Activated CD4-positive, CD25-positive, alpha-beta regulatory T cell treated with anti-CD3 and anti-CD28 coated beads, Interleukin-2, amount 50 U/mL, for 72 hours (primary cell): ENCODE results near the gene DTX1.

Experiments used
- DNase-seq: peaks from one replicate; pipeline ENCODE4 v3.0.0; 2021

The DTX1 gene

GRCh38 chr12:113056381-113056630, 224 bp upstream of the DTX1 start:
- DNase-seq = no peak

DNA sequence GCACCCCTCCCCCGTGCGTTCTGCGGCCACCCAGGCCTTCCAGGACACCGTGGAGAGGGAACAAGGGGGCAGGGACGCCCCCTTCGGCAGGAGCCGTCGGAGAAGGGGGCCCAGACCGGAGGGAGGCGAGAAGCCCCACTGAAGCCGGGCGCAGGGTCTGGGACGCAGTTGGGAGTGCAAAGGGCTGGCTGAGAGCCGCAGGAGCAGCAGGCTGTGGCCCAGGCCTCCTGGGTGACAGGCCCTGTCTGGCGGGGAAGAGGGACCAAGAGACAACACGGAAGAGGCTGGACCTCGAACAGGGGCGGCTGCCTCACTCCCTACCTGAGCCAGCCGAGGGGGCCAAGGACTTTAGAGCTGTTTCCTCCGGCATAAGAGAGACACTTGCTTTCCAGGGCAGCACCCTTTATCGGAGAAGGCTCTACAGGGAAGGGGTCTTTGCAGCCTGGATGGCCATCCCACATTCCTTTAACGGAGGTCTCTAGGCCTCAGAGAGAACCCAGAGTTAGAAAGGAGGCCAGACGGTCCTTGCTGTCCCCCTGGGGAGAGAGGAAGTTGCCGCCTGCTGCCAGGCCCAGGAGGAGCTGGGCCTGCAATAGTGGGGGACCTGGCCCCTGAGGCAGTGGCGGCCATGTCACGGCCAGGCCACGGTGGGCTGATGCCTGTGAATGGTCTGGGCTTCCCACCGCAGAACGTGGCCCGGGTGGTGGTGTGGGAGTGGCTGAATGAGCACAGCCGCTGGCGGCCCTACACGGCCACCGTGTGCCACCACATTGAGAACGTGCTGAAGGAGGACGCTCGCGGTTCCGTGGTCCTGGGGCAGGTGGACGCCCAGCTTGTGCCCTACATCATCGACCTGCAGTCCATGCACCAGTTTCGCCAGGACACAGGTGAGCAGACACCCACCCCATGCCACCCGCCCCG, 1.3 kb downstream of the DTX1 start:
- DNase-seq = no peak

DNA sequence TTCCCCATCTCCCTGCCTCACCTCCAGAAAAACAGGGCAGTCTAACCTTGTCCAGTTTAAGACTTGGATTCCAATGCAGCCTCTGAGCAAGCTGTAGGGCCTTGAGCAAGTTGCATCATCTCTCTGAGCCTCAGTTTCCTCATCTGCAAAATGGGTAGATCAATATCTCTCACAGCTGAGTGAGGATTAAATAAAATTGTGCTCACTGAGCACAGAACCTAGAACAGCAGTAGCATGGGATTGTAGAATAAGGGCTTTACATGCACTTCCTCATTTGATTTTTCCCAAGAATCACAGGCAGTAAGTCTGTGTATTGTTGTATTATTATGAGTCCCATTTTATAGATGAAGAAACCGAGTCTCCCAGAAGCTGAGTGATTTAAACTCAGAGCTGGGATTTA, 2.0 kb downstream of the DTX1 start:
- DNase-seq = no peak

DNA sequence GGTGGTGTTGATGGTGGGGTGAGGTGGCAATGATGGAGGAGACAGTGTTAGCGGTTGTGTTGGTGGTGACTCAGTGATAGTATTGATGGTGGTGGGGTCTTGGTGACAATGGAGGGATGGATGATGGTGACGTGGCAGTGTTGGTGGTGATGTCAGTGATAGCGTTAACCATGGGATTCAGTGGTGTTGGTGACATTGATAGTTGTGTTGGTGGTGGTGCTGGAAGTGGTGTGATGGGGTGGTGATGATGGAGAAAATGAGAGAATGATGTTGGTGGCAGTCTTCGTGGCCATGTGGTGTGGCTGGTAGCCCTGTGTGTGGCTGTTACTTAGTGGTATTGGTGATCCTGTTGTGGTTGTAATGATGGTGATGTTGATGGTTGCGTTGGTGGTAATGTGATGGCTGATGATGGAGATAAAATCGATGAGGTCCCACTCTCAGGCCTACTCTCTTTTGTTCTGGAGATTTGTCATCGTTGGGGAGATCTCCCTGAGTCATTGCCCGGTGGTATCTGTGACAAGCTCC, 2.6 kb downstream of the DTX1 start:
- DNase-seq = no peak

- no peak for DNase-seq
Measured at GRCh38 chr12:113060336-113060960, 3.9 kb downstream of the DTX1 start.

DNA sequence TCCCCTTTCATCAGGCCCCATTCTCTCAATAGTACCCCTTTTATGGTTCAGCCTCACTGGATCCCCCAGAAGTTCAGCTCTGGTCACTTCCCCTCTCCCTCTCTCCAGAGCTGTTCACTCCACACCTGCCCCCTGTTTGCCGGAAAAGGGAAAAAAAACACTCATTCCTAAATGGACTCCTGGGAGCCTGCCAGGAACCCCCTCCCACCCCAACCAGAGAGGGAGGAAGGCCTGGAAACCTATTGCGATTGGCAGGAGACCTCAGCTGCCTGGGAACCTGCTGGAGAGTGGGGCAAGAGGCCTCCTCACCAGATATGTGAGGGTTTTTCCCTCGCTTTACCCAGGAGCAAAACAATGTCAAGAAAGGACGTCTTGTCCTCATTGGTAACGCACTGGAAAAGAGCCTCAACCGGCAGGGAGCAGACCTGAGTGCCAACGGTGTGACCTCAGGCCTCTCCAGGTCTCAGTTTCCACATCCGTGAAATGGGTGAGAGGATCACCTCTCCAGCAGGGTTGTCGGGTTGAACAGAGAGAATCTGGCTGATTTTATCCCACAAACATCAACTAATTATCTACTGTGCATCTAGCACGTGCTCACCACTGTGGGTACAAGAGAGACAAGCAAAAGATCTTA, 4.6 kb downstream of the DTX1 start:
- DNase-seq = no peak

DNA sequence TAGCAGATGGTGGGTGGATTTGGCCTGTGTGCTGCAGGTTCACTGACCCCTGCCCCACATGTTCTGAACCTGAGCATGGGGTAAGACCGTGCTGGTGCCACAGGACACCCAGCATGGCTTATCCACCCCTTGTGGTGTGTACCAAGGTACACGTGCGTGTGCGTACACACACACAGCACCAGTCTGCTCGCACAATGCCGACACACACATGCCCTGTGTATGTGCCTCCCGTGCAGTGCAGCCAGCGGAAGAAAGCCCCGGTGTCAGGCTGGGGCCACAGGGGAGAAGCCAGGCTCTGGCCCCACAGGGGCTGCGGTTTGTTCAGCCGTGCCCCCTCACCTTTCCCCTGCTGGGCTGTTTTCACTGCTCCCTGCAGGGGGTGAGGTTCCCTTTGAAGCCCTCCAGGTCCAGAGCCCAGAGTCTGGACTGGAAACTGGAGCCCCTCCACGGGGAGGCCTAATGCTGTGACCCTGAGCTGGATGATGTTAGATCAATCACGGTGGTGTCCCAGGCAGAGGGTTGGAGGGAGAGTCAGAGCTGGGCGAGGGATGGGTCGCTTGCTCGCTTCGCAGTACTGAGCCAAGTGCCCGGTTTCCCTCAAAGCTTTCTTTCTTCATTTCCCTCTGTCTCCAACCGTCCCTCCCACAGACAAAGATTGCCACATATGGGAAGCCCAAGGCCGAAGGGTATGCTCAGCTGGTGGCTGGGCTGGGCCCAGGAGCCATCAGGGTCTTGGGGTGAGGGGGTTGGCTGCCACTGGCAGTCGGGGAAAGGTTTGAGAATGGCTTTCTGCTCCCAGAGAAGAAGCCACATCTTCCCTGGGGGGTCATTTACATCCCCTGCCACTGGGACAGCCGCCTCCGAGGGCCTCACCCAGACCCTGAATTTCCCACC, 6.2 kb downstream of the DTX1 start:
- DNase-seq = no peak

DNA sequence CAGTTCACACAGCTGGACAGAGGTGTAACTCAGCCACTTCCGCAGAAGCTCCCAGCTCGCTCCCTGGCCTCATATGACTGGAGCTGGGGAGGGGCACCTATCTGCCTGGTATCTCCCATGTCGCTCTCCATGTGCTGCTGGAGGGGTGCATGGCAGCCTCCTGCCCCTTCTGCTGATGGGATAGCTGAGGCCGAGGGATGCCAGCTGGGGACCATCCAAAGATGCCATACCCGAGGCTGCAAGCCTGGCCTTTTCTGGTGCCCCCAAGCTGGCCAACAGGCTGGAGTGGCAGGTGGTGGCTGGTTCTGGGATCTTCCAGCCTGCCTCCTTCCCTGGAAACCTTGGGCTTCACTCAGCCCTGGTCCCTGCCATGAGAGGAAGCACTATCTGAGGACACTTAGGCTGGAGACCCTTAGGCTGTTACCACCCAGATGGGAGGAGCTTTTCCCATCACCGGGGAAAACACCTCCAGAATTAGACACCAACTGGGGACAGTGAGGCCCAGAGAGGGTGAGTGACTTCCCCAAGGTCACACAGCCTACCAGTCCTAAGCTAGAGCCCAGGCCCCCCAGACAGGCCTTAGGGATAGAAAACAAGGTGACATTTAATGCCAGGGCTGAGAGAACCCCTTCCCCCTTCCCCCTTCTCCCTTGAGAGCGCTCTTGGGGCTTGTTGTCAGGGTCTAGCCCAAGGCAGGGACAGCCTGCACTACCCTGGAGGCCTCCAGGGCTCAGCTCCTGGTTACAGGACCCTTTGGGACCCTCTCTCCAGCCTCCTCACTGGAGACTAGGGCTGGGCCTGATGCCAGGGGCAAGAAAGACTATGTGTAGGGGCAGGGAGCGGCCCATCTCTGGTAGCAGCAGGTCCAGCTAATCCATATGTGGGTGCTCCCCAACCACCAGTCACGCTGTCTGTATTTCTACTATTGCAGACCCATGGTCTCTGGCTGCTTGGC, 7.1 kb downstream of the DTX1 start:
- DNase-seq = no peak

- no peak for DNase-seq
Measured at GRCh38 chr12:113064395-113065125, 8.0 kb downstream of the DTX1 start.

- no peak for DNase-seq
Measured at GRCh38 chr12:113065126-113066007, 8.8 kb downstream of the DTX1 start.

- DNase-seq = no peak
Measured at GRCh38 chr12:113066813-113067400, 10.4 kb downstream of the DTX1 start.

DNA sequence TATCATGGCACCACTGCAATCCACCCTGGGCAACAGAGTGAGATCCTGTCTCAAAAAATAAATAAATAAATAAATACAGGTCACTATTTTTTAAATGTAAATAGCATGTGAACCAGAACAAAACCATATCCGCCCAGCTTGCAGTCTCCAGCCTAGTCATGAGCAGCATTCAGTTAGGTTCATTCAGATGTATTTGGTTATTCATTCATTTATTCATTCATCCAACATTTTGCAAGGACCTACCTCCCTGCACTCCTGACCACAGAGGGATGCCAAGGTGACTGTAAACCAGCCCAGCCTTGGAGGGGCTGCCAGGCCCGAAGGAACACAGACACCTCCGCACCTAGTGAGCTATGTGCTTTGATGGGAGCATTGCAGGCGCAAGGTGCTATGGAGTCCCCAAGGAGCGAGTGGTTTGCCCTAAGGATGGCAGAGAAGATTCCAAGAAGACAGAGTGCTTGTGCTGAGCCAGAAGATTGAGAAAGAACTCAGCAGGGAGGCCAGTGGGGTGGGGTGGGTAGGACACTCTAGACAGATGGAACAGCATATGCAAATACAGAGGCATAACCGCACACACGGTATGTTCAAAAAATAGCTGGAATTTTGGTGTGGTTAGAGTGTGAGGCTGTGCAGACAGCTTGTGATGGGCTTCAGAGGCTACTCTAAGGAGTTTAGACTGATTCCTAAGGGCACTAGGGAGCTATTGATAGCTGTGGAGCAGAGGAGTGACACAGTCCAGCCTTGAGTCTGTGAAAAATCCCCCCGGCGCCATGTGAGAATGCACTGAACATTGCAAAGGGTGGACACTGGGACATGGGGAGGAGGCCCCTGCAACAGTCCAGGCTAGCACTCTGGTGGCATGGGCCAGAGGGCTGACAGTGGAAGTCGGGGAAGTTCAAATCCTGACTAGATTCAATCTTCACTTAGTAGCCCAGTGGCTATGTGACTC, 11.7 kb downstream of the DTX1 start:
- DNase-seq = no peak

GRCh38 chr12:113069149-113069548, 12.6 kb downstream of the DTX1 start:
- no peak for DNase-seq

GRCh38 chr12:113069751-113070116, 13.2 kb downstream of the DTX1 start:
- no peak for DNase-seq

- DNase-seq = no peak
Measured at GRCh38 chr12:113070117-113070906, 13.8 kb downstream of the DTX1 start.

- no peak for DNase-seq
Measured at GRCh38 chr12:113071135-113072112, 14.9 kb downstream of the DTX1 start.
